NCI-H1105 (cell line): ENCODE measurements around the gene POPDC3.
"Not testable (repeated sequence)": the region's sequence is repeated elsewhere in the genome, so short reads cannot be mapped to it uniquely, and the experiment has no call there.

ENCODE experiments used
- DNase-seq: peaks from one replicate; lab custom pipeline; 2025; lab: John Stamatoyannopoulos, UW

Gene POPDC3

GRCh38 chr6:105179244-105180065 lies at the start of gene POPDC3:
POPDC3 (minus strand) TSS chr6:105180014; CDS start chr6:105161909, 18,105 bp downstream.
- DNase-seq, result no peak

- DNase-seq, result no peak
These were observed 47.5 kb upstream of the POPDC3 start for GRCh38 chr6:105227295-105227767.

GRCh38 chr6:105226598-105227294 lies 46.9 kb upstream of the POPDC3 start:
- DNase-seq, result no peak

- no peak for DNase-seq
These were observed 43.4 kb upstream of the POPDC3 start for GRCh38 chr6:105223242-105223641.

- DNase-seq, result not testable (repeated sequence)
These were observed 41.4 kb upstream of the POPDC3 start for GRCh38 chr6:105221219-105221618.

- no peak for DNase-seq
These were observed 40.4 kb upstream of the POPDC3 start for GRCh38 chr6:105220186-105220585.

GRCh38 chr6:105219218-105219617 lies 39.4 kb upstream of the POPDC3 start:
- not testable (repeated sequence) for DNase-seq

- DNase-seq, result no peak
These were observed 35.7 kb upstream of the POPDC3 start for GRCh38 chr6:105215506-105215905.

- no peak for DNase-seq
These were observed 34.9 kb upstream of the POPDC3 start for GRCh38 chr6:105214668-105215067.

- no peak for DNase-seq
These were observed 33.5 kb upstream of the POPDC3 start for GRCh38 chr6:105213272-105213671.

GRCh38 chr6:105212587-105212986 lies 32.8 kb upstream of the POPDC3 start:
- DNase-seq, result no peak

- DNase-seq, result no peak
These were observed 32.0 kb upstream of the POPDC3 start for GRCh38 chr6:105211831-105212230.

- DNase-seq, result no peak
These were observed 31.2 kb upstream of the POPDC3 start for GRCh38 chr6:105210932-105211531.

- no peak for DNase-seq
These were observed 30.3 kb upstream of the POPDC3 start for GRCh38 chr6:105209950-105210706.

- no peak for DNase-seq
These were observed 27.9 kb upstream of the POPDC3 start for GRCh38 chr6:105207524-105208269.

GRCh38 chr6:105204768-105205167 lies 25.0 kb upstream of the POPDC3 start:
- no peak for DNase-seq

GRCh38 chr6:105204331-105204730 lies 24.5 kb upstream of the POPDC3 start:
- no peak for DNase-seq

GRCh38 chr6:105202486-105202885 lies 22.7 kb upstream of the POPDC3 start:
- no peak for DNase-seq

- DNase-seq, result no peak
These were observed 20.4 kb upstream of the POPDC3 start for GRCh38 chr6:105200133-105200730.

- no peak for DNase-seq
These were observed 19.9 kb upstream of the POPDC3 start for GRCh38 chr6:105199711-105200110.

GRCh38 chr6:105196076-105196475 lies 16.3 kb upstream of the POPDC3 start:
- no peak for DNase-seq
